Measurements from ENCODE around the gene GGCX.
"Not testable (repeated sequence)": the region's sequence is repeated elsewhere in the genome, so short reads cannot be mapped to it uniquely, and the experiment has no call there.

Gene GGCX

DNA sequence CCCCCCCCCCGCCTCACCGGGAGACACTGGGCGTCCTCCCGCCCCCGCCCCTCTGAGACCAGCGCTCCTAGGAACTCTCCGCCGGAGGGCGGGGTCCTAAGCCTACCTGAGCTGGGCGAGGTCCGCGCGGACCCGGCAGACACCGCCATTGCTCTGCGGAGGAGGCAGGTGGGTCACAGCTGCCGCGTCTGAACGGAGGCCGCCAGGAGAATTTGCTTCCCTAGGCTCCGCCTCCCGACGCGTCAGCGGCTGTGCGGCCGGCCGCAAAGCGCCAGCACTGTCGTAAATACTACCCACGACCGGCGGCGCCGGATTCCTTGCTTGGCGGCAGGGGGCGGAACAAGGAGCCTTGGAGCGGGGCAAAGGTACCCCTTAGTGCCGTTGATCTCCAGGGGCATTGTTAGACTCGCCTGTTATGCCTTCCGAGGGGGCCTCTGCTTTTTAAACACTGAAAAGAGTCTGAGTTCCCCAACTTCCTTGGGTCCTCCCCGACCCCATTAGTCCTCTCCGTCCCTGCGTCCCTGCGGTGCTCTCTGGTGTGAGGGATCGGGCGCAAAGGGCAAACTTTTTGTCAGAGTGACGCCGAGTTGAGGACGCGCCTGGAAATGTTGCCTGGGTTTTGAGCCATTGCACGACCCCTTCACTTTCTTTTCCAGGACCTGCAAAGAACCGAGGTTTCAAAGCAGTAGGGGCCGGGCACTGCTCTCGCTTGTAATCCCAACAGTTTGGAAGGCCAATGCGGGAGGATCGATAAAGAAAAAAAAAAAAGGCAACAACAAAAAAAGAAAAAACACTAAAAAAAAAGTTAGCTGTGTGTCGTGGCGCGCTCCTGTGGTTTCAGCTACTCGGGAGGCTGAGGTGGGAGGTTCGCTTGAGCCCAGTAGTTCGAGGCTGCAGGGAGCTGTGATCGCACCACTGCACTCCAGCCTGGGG, at the start of gene GGCX:
Gene GGCX, minus strand, starts transcription at position 214 of the 933 bp plus-strand sequence. Its CDS starts 65 bp downstream, at position 149.
- DNase-seq, result peak; percentile 98

DNA sequence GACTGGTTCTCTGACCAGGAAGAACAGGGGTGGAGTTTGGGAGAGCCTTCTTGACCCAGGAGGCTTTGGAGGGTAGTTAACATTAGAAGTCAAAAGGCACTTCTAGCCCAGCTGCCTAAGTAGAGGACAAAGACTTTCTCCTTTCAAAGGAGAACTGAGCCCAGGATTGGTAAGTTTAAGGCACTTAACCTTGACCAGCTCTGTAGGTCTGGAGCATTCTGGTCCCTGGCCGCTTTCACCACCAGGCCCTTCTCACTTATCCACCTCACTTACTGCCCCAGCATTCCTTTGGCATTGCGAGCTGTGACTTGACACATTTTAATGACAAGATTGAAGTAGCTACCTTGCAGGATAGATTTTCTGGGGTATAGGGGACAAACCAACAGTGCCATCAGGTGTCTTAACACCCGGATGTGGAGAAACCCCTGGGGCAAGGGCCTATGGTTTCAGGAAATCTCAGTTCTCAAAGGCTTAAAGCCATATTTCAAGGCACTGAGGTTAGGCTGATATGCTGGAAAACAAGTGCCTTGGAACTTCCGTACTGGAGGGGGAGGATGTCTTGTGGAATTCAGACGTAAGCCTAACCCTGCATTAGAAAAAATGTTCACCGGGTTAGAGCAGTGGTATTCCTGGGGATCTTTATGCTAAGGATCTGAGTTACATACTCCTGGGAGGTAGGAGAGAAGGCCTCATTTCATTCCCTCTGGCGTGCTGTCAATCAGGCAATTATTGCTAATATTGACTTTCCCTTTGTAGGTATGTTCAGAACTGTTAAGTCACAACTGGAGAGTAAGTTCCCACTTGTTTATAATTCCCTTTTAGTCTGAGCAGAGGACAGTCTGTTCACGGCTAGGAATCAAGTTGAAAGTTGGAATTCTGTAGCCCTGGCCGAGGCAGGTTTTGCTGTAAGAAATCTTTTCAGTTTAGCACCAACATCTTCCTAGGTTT, 46.2 kb upstream of the GGCX start:
- no peak for DNase-seq

DNA sequence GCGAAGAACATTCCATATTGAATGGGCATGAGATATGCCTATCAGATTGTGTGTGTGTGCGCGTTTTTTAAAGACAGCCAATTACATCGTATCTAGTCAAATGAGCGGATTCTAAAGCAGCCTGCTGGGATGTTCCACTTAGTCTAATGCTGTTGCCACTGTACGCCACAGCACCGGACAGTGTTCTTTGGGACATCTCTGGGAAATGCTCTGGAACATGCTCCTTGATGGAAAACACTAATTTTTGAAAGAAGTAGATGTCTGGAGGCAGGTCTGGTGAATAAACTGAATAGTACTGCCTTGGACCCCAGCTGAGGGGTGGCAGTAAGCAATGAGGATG, 44.8 kb upstream of the GGCX start:
- no peak for DNase-seq

DNA sequence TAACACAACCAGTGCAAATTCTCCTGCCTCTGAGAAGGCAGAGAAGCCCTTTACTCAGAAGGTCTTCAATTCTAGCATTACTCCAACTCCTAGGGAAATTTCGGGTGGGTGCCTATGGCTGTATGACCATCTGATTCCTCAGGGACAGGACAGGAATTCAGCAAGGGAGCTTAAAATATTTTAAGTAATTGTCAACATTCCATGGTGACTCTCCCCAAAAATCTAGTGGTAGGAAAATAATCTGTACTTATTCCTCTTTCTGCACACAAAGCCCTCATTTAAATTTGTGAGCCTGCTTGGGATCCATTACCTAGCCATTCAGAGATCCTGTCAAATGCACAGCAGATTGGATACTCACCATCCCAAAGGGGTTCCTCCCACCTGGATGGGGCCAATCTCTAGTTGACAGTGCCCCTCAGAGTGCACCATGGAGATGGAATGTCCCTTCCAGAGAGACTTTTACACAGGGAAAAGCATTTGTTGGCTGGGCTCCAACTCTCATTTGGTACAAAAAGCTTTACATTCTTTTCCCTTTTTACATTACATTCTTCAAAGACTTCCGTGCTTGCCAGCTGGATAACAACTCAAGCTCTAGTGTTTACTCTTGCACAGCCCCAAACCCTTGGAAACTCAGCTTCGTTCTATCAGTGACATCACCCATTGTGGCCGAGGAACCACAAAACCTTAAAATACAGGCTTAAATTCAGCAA, 44.3 kb upstream of the GGCX start:
- no peak for DNase-seq

DNA sequence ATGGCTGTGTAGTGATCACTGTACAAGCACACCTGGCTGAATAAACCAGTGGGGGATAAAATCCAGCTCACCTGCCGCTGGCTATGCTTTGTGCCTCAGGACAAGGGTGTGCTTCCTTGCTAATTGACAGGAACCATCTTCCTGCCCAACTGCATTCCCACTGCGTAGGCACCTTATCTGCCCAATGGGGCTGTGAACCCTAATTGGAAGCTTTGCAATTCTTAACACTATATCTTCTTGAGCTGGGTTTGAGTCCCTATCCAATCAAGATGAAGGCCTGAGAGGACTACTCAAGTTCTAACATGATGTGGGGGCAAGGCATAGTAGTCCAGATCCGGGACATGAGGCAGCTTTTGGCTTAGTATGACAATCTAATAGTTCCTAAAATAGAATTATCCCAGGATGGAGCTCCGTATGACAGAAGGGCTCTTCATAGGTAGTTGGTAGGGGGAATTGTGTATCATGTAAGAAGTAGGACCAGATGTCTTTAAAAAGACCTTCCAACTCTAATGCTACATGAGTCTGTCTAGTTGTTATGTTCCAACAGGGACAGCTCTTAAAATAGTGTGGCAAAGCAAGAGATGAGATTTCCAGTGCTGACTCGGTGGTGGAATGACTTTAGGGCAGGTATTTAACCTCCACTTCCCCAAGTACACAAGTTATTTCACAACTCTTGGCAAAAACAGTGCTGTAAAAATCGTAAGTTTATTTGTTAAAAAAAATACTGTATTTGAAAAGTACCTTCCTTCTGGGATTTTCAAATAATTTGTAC, 43.5 kb upstream of the GGCX start:
- no peak for DNase-seq

DNA sequence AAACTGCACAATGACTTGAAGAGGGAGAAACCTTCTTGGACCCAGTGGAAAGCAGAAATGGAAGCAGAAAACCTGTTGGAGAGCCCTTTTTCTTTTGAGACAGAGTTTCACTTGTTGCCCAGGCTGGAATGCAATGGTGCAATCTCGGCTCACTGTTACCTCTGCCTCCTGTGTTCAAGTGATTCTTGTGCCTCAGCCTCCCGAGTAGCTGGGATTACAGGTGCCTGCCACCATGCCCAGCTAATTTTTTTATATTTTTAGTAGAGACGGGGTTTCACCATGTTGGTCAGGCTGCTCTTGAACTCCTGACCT, 42.8 kb upstream of the GGCX start:
- DNase-seq, result not testable (repeated sequence)

DNA sequence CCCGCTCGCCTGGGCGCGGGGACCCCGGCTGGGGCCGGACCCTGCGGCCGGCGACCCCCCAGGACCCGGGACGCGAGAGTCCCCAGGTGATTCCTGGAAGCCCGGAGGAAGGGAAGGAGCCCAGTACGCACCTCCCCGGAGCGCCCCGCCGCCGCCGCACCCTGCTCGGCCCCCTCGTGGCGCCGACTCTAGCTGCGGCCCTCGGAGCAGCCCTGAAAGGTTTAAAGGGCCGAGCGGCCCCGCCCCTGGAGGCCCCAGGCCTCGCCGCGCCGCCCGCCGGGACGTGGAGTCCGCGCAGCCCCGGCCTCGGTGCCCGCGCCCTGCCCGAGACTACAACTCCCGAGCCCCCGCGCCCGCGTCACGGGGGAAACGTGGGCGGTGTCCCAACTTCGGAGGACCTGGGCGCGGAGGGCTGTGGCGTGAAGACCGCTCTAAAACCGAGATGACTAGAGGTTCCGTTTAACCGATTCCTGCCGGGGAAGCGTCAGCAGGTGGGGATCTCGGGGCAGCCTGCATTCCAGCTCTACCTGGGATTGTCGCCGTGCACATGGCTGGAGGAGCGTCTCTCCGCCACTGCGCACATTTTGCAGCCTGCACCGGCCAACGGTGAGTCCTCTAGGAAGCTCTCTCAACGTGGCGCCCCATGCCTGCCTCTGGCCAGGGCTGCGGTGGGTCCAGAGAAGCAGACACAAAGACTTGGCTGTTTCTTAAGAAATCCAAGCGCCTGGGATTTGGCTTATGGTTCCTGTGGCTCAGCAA, 41.4 kb upstream of the GGCX start, which contains the start of gene TMEM150A:
Gene TMEM150A, minus strand, starts transcription at position 223 of the 759 bp plus-strand sequence. CDS start 750 bp downstream, outside the sequence.
- DNase-seq, result peak; percentile 96

DNA sequence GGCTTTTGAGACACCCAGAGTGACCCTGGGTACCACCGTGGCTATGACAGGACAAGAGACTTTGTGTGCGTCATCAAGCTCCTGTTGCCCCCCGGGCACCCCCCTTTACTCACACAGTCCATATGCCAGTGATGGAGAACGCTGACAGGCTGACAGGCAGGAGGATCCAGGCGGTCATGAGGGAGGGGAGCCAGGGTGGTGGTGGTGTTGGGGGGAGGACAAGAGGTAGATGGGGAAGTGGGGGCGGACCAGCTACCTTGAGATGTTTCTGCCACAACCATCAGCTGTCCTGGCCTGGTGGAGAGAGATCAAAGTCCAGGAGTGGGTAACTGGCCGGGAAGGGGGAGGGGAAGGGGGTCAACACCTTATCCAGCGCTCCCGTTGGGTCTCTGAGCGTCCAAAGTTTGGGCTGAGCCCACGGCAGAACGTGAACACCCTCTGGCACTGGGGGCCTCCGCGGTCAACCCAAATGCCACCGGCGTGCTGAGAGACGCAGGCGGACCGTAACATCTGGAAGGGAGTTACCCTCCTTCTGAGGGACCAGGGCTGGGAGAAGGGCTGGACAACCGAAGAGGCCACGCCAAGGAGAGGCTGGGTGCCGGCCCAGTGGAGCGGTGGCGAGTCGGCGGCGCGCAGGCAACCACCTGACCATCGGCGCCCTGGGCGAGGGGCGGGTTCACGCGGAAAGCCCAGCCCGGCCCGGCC, 40.6 kb upstream of the GGCX start:
- no peak for DNase-seq

DNA sequence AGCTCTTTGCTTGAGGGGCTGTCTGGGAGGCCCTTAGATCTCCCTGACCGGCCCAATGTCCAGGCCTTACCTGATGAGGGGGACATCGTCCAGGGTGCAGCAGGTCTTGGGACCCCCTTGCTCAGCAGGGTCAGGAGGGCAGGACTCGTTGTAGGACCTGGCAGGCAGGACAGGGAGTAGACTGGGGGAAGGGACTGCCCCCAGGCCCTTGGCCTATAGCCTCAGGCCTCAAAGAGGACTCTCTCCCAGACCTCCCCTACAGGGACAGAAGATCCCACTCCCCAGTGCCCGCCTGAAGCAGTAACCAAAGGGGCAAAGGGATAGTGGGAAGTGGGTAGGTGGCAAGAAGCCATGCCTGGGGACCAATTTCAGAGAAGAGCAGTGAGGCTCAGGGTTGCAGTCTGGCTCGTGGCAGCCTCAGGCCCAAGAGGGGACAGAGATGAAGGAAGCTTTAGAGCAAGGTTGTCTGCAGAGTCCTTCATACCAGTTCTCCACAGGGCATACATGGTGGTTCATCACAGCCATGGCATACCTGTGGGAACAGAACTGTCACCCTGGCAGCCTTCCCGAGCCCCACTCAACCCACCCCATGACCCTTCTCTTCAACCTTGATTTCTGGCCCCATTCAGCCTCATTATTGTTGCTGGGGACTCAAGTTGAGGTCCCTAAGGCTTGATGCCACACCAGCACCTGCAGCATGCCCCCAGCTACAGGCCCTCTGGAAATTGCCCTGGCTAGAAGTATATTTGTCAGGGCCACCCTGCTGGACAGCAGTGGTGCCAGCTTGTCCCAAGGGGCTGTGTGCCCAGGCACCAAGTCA, 39.9 kb upstream of the GGCX start:
- DNase-seq, result no peak

DNA sequence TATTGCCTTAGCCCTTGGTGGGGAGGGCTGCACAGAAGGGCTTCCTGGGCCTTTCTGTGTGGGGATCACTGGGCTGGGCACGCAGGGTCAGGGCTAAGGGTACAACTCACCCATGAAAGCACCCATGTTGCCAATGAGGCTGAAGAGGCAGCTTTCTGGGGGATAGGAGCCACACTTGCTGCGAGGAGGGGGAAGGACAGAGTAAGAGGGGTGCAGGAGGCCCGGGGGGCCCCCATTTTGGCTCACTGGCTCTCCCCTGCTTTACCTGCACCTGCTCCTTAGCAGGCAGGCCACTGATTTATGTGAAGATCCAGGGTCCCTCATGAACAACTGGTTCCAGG, 38.9 kb upstream of the GGCX start:
- DNase-seq, result no peak

DNA sequence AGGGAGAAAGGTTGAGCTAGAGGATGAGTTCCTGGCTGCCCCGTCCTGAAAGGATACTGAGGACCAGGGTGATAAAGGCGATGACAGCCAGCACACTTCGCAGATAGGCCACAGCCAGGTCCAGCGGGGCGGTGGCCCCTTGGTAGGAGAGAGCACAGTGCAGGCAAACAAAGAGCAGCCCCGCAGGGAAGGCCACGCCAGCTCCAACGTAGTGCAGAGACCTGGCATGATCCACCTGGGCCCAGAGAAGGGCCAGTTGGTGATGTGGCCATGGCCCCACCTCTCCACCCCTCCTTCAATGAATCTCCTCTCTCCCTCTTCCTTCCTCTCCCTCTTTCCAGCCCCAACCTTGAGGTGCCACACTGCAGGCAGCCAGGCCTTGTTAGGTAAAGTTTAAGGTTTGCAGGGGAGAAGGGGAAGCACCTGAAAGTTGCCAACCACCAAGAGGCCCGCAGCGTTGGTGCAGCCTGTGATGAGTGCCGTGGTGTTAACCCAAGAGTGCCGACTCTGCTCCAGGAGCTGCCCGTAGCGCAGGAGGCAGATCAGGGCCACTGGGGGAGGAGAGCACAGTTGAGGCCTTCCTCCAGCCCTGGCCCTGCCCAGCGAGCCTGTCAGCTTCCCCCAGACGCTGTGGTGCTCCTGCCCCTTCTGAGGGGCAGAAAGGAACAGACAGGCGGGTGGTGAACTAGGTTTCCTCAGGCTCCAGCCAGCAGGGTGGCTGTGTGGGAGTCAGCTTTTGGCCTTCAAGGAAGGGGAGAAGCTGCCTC, 38.4 kb upstream of the GGCX start:
- DNase-seq, result no peak

DNA sequence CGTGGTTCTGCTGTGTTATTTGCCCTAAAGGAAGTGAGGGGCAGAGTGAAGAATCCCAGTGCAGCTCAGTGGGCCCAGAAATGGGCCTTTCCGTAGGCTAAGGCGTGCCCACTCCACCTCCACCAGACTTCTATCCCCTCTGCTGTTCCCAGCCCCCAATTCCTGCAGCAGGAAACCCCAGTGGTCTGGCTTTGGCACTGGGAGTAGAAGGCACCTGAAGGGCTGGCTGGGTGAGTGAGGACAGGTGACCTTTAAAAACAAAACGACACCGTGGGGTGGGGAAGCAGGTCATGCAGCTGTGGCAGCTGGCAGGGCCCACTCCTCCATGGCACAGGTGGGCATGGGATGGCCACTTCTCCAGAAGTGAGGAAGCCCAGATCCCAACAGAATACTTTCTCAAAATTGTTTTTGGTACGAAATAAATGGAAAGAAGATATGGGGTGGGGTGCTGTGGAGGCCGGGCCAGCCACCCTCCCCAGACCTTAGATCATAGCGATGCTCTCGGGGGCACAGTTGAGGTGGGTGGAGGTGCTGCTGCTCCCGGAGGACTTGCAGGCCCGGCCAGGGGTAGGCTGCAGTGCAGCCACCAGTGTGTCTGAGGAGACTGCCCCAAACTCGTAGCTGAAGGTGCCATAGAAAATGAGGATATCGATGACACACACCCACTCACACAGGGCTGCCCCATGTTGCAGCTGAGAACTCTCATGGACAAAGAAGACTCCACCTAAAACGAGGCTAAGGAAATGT, 37.5 kb upstream of the GGCX start:
- no peak for DNase-seq

DNA sequence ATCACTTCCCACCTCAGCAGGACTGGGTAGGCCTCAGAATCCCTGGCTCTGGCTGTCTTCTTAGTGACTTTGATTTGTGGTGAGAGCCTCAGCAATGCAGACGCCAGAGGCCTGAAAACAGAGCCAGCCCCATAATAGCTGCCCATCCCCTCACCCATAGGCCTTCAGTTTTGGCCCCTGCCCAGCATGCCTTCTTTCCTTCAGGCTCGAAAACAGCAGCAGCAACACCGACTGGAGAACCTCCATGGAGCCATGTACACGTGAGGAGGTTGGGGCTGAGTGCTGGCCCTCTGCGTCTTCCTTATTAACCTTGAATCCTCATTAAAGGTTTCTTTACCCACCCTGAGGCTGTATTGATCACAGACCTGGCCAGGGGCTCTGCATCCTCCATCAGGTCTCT, 35.9 kb upstream of the GGCX start:
- no peak for DNase-seq

DNA sequence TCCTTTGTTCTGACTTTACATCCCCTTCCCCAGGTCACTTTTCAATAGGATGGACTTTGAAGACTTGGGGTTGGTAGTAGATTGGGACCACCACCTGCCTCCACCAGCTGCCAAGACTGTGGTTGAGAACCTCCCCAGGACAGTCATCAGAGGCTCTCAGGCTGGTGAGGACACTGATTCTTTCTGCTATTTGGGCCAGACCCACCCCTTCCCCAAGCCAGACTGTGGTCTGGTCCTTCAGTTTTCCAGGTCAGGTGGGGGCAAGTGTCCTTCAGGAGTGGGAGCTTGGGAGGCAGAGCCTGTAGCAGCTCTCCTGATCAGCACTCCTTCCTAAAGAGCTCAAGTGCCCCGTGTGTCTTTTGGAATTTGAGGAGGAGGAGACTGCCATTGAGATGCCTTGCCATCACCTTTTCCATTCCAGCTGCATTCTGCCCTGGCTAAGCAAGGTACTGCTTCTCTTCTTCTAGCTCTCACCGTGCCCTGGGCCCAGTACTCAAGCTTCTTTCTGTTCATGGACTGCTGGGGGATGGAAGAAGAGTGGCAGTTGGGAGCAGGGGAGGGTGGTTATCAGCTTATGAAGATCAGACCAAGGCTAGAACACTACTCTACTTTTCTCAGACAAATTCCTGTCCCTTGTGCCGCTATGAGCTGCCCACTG, 35.3 kb upstream of the GGCX start:
- DNase-seq, result no peak

DNA sequence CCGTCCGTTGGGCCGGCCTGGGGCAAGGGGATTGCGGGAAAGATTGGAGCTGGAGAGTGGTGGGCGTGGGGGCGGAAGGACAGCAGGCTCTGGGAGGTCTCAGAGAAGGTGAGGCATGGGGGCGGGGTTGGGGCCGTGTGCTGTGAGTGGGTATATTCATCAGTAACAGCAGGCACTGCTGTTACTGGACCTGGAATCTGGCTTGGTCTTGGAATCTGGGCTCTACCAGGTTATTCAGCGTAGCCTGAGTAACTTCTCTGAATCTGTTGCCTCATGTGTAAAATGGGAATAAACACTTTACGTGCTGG, 34.7 kb upstream of the GGCX start:
- no peak for DNase-seq

DNA sequence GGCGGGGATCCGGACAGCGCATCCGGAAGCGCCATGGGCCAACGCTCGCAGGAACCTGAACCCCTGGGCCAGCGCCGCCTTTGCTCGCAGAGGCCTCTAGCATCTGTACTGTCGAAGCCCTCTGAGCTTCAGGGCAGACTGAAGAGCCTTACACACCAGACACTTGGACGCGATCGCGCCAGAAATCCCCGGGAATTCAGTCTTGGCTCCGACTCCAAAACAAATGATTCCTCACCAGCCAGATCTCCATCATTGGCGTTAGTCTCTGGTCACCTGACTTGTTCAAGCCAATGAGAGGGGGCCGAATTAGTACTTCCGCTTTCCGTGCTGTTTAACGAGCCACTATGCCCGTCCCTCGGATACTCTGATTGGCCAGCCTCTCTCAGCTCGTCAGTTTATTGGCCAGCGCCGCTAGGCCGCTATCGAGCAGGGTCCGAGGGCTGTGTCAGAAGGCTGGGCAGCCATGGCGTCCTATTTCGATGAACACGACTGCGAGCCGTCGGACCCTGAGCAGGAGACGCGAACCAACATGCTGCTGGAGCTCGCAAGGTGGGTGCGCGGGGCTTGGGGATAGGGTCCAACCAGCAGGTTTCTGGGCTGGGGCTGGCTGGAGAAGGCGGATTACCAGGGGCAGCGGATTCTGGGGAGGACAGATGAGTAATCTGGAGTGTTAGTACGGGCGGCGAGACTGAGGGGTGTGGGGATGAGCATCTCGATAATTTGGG, 34.2 kb upstream of the GGCX start, which contains the start of gene RNF181:
Gene RNF181, plus strand, starts transcription at position 445 of the 725 bp plus-strand sequence. Its CDS starts 19 bp downstream, at position 464.
- DNase-seq, result peak; percentile 97

DNA sequence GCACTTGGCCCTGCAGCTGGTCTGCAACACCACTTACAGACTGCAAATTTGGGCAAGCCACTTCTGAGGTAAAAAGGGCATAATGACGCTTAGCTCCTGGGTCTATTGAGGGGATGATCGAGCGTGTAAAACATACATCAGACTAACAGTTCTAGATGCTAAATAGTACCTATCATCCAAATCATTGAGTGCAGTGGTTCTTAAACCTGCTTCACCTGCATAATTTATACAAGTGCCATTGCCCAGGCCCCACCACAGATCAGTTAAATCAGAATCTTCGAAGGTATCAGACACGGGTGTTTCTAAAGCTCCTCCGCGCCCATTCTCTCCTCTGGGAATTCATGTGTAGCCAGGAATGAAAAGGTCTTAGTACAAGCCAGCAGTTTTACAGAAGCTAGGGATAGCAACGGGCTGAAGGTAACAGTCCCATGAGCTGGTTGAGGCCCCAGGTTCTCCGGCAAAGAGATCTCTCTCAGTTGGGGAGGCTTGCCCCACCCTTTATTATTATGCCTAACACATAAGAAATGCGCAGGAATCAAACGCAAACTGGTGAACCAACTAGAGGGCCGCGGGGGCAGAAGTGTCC, 33.5 kb upstream of the GGCX start:
- no peak for DNase-seq
